Ovary (tissue), 9 donors: ENCODE data around the gene TRMT44. TPM values are rescaled to one million over a fixed set of nuclear protein-coding genes. Genes with fewer than 3 reads are reported as not detected.

Experiments
- DNase-seq, 5 donors: peaks; one replicate each; pipeline ENCODE4 v3.0.0-alpha.2; 2019 to 2020
- H3K27ac ChIP-seq, 2 donors: fragments of 200-600 bp; one replicate each; pipeline versions ENCODE4 v1.5.1 to v1.8.0; 2019 to 2022
- H3K27me3 ChIP-seq: fragments of 200-600 bp; one replicate; pipeline ENCODE4 v1.8.0; 2022
- H3K36me3 ChIP-seq: fragments of 200-600 bp; sonication (generic); one replicate; pipeline ENCODE4 v1.5.1; 2019
- H3K4me1 ChIP-seq: one replicate; pipeline ENCODE4 v1.8.1; 2013; ENCODE audit warnings: mild to moderate bottlenecking, moderate library complexity; ENCODE audit not compliant: insufficient read depth
- H3K4me3 ChIP-seq: fragments of 200-600 bp; sonication (generic); one replicate; pipeline ENCODE4 v1.5.1; 2017
- H3K9me3 ChIP-seq, 2 donors: fragments of 200-600 bp in 1 of 2; sonication (generic) in 1 of 2; one replicate each; pipeline versions ENCODE4 v1.5.1 to v1.8.1; 2013 to 2019; ENCODE audit warnings: mild to moderate bottlenecking in 1 of 2, moderate library complexity in 1 of 2
- EP300 ChIP-seq: sonication (generic); formaldehyde crosslinking; IDR thresholded peaks from one replicate; pipeline ENCODE4 v1.6.1; 2017; ENCODE audit warnings: antibody characterized with exemption
- POLR2A ChIP-seq: fragments of 450-650 bp; IDR thresholded peaks from one replicate; pipeline ENCODE4 v1.6.1; 2017; ENCODE audit warnings: antibody characterized with exemption, mild to moderate bottlenecking, moderate library complexity
- WGBS, 3 donors: extraction: QIAGEN DNeasy Blood & Tissue Kit in 1 of 3; methylation state at CpG; one replicate each; pipeline versions ENCODE4 v1.1.5 to v1.1.7; 2013 to 2017; 5-methylcytosine and 5-hydroxymethylcytosine counted together
- intact Hi-C, 4 donors: fragments of 100-400 bp; cut with DNase I; formaldehyde crosslinking; loops; one replicate each; pipeline versions ENCODE4 v1.11.0 to v1.15.1; 2022 to 2023
- polyA plus RNA-seq, 2 donors: library from polyadenylated mRNA; stranded (reverse); fragments of 200-250 nt in 1 of 2; fragments of 350-450 nt in 1 of 2; fragmentation: Illumina TruSeq in 1 of 2; extraction: RNeasy Lipid Tissue Mini Kit (QIAGEN cat#74804) in 1 of 2; gene quantifications; one replicate each; pipeline ENCODE4 v1.2.3, GENCODE V29; 2013 to 2014
- total RNA-seq, 7 donors: library from RNA; depleted of rRNA in 2 of 7; stranded (reverse); fragments of >200 nt in 2 of 7; fragmentation: NEBNext Ultra II Directional in 3 of 7; extraction: Animal tissue kit (Norgen Biotek cat#: 25700) in 3 of 7; gene quantifications; one replicate each; pipeline versions ENCODE4 v1.1.0 to v1.2.4, GENCODE V29; 2016 to 2023
- TF ChIP-seq, protein P1 (sequence below), 3 donors: fragments of 450-650 bp in 2 of 3; fragments of 200-600 bp in 1 of 3; IDR thresholded peaks; one replicate each; pipeline versions ENCODE4 v1.5.1 to v1.8.0; 2016 to 2022; ENCODE audit warnings: antibody characterized with exemption in 3 of 3, mild to moderate bottlenecking in 1 of 3
- donor health status: DM: no; HTN: no; CAD: no; lungs with moderate emphysema.
- donor health status: DM: no; HTN: no; CAD: no.
- donor health status: Bipolar disorder and iron deficiency.
- donor health status: DM: yes; HTN: yes; CAD: no.
- donor health status: DM: no; HTN: no; CAD: no.
- donor health status: DM: yes; HTN: yes; CAD: no.

The TRMT44 gene
- total and polyA plus RNA-seq, 9 donors = 14.6 to 54.8 (median 32.8) TPM

DNA sequence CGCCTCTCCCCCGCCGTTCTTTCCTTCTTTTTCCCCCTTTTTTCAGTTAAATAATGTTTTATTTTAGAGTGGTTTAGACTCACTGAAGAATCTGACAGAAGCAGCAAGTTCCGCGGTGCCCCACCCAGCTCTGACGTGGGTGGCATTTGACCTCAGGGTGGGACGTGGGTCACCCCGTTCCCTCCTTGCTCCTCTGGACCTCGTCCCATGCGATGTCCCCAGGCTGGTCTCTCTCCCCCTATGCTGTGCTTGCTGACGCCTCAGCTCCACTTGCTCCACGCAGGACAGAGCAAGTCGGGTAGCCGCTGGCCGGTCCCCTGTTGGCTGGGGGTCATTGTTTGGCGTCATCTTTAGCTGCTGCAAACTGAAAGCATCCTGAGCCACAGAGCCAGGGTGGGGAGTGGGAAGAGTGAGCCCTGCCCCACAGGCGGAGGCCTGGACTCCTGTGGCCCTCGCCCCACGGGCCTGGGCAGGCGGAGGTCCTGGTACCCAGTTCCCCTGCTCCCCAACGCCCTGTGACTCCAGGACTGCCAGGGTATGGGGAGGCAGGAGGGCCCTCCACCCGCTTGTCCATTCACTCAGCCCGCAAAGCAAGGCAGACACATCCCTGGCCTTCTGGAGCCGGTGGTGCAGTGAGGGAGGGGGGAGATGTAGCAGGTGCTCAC lies 30.8 kb downstream of the TRMT44 start:
- Histone ChIP-seq H3K27me3 (no peaks in the 10 kb centered on the region), H3K27ac (peak overlapping the region; percentile 23 to 93), H3K4me1 (peaks cover 43% of the 10 kb centered on the region), H3K36me3 (no peaks in the 10 kb centered on the region), H3K4me3 (no peak overlapping the region), H3K9me3 (no peaks in the 10 kb centered on the region)
- 57 to 74% (median 60%) methylated on average over 24 of the region's 24 CpGs for WGBS, 3 donors
- intact Hi-C loops = loop anchor here in 2 of 4 donors (2.0 to 5.0 kb wide), 2 partner anchors 36 to 125 kb away; no protein-coding TSS in a partner anchor
- DNase-seq = peak in 4 of 5 donors; percentile 34 to 64 (median 54)
- TF ChIP-seq EP300 (no peak), POLR2A (no peak)

GRCh38 chr4:8472158-8472688 lies 31.6 kb downstream of the TRMT44 start:
- Histone ChIP-seq H3K9me3 (no peaks in the 10 kb centered on the region), H3K27ac (peak overlapping the region; percentile 33 to 93), H3K4me1 (peaks cover 46% of the 10 kb centered on the region), H3K27me3 (no peaks in the 10 kb centered on the region), H3K4me3 (no peak overlapping the region), H3K36me3 (no peaks in the 10 kb centered on the region)
- intact Hi-C loops = loop anchor here in 3 of 4 donors (2.0 to 5.0 kb wide), 3 partner anchors 31 to 121 kb away; partner anchors contain the start of gene CPZ (in 1 of the 3)
- WGBS, 3 donors = 36 to 47% (median 36%) methylated on average over 8 of the region's 8 CpGs
- TF ChIP-seq, protein P1, sequence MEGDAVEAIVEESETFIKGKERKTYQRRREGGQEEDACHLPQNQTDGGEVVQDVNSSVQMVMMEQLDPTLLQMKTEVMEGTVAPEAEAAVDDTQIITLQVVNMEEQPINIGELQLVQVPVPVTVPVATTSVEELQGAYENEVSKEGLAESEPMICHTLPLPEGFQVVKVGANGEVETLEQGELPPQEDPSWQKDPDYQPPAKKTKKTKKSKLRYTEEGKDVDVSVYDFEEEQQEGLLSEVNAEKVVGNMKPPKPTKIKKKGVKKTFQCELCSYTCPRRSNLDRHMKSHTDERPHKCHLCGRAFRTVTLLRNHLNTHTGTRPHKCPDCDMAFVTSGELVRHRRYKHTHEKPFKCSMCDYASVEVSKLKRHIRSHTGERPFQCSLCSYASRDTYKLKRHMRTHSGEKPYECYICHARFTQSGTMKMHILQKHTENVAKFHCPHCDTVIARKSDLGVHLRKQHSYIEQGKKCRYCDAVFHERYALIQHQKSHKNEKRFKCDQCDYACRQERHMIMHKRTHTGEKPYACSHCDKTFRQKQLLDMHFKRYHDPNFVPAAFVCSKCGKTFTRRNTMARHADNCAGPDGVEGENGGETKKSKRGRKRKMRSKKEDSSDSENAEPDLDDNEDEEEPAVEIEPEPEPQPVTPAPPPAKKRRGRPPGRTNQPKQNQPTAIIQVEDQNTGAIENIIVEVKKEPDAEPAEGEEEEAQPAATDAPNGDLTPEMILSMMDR (IDR thresholded peaks at IDR 0.05) = no peak
- TF ChIP-seq POLR2A (no peak), EP300 (no peak)
- DNase-seq = no peak

GRCh38 chr4:8472689-8473197 lies 32.2 kb downstream of the TRMT44 start:
- Histone ChIP-seq H3K27me3 (no peaks in the 10 kb centered on the region), H3K27ac (peak overlapping the region; percentile 64 to 93), H3K9me3 (no peaks in the 10 kb centered on the region), H3K4me1 (peaks cover 46% of the 10 kb centered on the region), H3K4me3 (no peak overlapping the region), H3K36me3 (no peaks in the 10 kb centered on the region)
- peak; percentile 77 to 91 (median 84) for DNase-seq
- 2 to 9% (median 6%) methylated on average over 7 of the region's 7 CpGs for WGBS, 3 donors
- intact Hi-C loops = loop anchor here in 3 of 4 donors (2.0 to 5.0 kb wide), 3 partner anchors 30 to 120 kb away; partner anchors contain the start of gene CPZ (in 1 of the 3)
- no peak for TF ChIP-seq EP300
- TF ChIP-seq POLR2A = no peak
- TF ChIP-seq, protein P1 (IDR thresholded peaks at IDR 0.05) = no peak

- H3K9me3 ChIP-seq = no peaks in the 10 kb centered on the region
- H3K27me3 ChIP-seq = no peaks in the 10 kb centered on the region
- intact Hi-C loops = loop anchor here in 3 of 4 donors (2.0 to 5.0 kb wide), 3 partner anchors 29 to 119 kb away; partner anchors contain the start of gene CPZ (in 1 of the 3)
- H3K27ac ChIP-seq = peak overlapping the region; percentile 64 to 93
- peak overlapping the region; percentile 2 for H3K4me3 ChIP-seq
- TF ChIP-seq, protein P1 (IDR thresholded peaks at IDR 0.05) = peak in 2 of 3 donors; percentile 40 to 55
- peak; percentile 12 for TF ChIP-seq POLR2A
- TF ChIP-seq EP300 = no peak
- peaks cover 46% of the 10 kb centered on the region for H3K4me1 ChIP-seq
- WGBS, 3 donors = 10 to 17% (median 14%) methylated on average over 20 to 23 of the region's 23 CpGs
- no peaks in the 10 kb centered on the region for H3K36me3 ChIP-seq
- peak; percentile 65 to 87 (median 82) for DNase-seq
Measured at GRCh38 chr4:8473198-8473919, 32.8 kb downstream of the TRMT44 start.
